Fibroblast of skin of back (primary cell): Measurements from ENCODE around the gene CST4. TPM values are rescaled to one million over a fixed set of nuclear protein-coding genes. Genes with fewer than 3 reads are reported as not detected.
"Not testable (repeated sequence)": the region's sequence is repeated elsewhere in the genome, so short reads cannot be mapped to it uniquely, and the experiment has no call there.

Experiments used
- DNase-seq: peaks from one replicate; pipeline ENCODE4 v3.0.0-alpha.2; 2013
- polyA plus RNA-seq, 2 experiments: library from polyadenylated mRNA; unstranded; fragments of 120-200 nt; gene quantifications; one replicate each; pipeline ENCODE4 v1.2.1, GENCODE V29; 2013; ENCODE audit not compliant: insufficient read length in 2 of 2

CST4 gene, protein sequence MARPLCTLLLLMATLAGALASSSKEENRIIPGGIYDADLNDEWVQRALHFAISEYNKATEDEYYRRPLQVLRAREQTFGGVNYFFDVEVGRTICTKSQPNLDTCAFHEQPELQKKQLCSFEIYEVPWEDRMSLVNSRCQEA
- polyA plus RNA-seq (2013, experiment 1 of 2; ENCODE audit: insufficient read length): not detected
- not detected for polyA plus RNA-seq (2013, experiment 2 of 2; ENCODE audit: insufficient read length)

GRCh38 chr20:23688684-23689398 lies at the start of gene CST4:
Gene CST4, minus strand, starts transcription at chr20:23689038. Its CDS starts 69 bp downstream, at chr20:23688969.
- not testable (repeated sequence) for DNase-seq

DNA sequence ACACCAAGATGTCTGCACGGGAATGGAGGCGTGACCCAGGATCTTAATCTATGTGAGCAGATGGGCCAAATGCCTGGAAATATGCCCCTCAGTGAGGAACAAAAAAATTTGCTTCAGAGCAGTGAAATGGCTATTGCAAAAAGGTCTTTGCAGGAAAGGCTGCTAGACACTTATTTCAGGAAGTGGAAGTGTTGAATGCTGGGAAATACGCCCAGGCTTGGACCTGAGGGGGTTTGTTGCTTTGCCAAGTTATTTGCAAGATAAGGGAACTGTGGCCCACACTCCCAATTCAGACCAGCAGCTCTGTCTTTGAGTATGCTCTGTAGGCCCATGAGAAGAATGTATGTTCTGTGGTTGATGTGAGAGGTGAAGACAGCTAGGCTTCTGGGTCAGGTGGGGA lies 46.6 kb upstream of the CST4 start:
- not testable (repeated sequence) for DNase-seq

GRCh38 chr20:23734949-23735348 lies 46.1 kb upstream of the CST4 start:
- not testable (repeated sequence) for DNase-seq

GRCh38 chr20:23734440-23734839 lies 45.6 kb upstream of the CST4 start:
- DNase-seq: not testable (repeated sequence)

DNA sequence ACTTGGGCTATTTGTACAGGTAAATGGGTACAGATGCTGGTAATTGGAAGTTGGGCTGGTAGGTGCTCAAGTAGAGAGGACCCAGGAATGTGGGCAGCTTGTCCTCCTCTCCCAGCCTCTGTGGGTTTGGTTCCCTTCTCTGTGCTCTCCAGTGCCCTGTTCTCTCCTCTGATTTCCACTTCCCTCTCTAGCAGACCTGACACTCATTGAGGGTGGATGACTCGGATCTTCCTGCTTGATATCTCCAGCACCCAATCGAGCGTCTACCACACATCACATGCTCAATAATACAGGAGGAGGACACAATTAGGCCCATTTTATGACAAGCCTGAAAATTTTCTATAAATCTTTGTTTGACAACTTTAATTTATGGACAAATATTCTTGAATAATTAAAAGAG lies 38.2 kb upstream of the CST4 start:
- no peak for DNase-seq

GRCh38 chr20:23725102-23725501 lies 36.3 kb upstream of the CST4 start:
- no peak for DNase-seq

DNA sequence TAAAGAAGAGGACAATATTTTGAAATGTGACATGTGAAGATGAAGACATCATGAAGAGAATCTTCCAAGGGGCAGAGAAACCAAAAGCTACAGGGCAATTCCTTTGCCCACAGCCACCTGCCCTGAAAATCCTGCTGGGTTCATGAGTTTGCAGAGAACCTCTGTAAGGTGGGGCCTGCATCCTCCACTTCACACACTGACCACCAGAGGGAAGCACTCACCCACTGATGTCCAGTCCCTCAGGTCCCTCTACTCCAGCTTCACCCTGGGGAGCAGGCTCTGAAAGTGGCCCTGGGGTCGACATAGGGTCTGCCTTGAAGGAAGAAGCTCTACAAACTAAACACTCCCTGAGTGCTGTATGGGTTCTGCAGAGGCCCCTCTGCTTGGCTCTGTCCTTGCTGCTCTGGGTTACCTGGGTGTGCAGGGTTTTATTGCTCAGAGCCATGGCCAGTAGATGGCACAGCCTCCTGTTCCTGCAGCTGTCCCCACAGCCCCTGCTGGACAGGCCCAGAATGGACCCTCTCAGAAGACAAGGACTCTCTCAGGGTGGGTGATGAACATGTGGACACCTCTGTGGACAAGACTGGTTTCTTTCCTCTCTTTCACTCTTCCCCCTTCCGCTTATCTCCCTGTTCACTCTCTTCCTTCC lies 34.9 kb upstream of the CST4 start:
- peak; percentile 18 for DNase-seq

DNA sequence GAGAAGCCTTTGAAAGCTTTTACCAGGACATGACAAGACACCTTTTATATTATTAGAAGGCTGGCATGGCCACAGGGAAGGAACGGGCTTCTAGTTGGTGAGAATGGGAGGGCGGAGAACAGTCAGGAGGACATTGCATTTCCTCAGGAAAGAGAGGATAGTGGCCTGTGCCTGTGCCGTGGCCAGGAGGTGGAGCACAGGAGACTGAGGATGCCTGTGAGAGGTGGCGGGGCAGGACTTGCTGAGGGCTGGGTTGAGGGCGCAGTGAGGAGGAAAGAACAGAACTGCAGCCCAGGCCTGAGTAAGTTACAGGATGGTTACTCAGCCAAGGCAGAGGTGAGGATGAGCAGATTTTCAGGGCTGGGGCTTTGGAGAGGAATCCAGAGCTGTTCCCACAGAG lies 34.0 kb upstream of the CST4 start:
- DNase-seq: not testable (repeated sequence)

DNA sequence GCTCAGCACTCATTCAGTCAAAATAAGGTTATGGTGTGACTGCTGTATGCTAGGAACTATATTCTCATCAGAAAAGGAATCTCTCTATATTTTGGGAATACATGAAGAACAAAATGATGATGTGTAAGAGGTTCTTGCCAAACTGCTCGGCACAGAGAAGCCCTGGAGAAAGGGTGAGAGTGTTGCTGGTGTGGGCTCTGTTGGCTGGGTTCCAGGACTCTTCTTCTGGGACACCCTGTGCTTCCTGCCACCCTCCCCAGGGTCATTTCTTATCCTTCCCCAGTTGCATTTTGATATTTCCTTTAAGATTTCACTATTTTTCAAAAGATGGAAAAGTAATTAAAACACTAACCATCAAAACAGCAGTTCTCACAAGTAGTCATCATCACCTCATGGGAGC lies 33.1 kb upstream of the CST4 start:
- DNase-seq: no peak

DNA sequence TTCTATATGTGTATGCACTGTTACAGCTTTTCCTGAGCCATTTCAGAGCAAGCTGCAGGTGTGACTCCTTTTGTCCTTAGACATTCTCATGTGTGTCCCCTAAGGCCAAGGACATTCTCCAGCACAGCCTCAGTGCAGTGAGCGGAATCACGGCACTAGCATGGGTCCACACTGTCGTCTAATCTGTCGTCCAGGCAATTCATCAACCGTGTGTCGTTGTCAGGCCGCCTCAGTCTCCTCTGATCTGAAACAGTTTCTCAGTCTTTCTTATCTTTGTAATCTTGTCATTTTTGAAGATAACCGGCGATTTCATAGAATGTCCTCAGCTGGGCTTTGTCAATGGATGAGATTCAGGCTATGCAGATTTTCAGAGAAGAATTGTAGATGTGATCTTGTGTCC lies 30.5 kb upstream of the CST4 start:
- not testable (repeated sequence) for DNase-seq

GRCh38 chr20:23711778-23712177 lies 22.9 kb upstream of the CST4 start:
- not testable (repeated sequence) for DNase-seq

DNA sequence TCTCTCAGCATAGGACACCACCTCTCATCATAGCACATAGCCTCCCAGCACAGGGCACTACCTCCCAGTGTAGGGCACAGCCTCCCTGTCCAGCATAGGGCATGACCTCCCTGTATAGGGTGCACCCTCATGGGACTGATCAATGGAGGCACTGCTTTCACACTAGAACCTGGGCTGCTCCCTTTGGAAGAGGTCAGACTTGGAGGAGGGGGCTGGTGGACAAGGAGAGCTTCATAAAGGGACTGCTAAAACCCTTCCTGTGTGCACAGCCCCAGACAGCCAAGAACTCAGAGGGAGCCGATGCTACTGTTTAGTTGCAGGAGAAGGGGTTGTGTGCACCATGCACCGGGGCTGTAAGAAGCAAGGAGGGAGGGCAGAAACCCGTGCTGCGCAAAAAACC lies 21.9 kb upstream of the CST4 start:
- DNase-seq: no peak

GRCh38 chr20:23705895-23706294 lies 17.1 kb upstream of the CST4 start:
- DNase-seq: no peak

DNA sequence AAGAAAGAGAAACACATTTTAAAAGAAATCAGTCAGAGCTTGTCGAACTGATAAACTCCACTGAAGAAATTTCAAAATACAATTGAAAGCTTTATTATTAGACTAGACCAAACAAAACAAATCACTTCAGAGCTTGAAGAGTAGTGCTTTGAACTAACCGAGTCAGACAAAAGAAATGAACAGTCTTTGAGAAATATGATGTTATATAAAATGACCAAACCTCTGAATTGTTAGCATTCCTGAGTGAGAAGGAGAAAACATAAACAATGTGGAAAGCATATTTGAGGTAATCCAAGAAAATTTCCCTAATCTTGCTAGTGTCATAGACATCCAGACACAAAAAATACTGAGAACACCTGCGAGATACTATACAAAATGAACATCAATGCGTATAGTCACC lies 13.2 kb upstream of the CST4 start:
- peak; percentile 2 for DNase-seq

GRCh38 chr20:23700931-23701330 lies 12.1 kb upstream of the CST4 start:
- no peak for DNase-seq

- no peak for DNase-seq
These were observed 9.1 kb upstream of the CST4 start for GRCh38 chr20:23697947-23698346.

- DNase-seq: not testable (repeated sequence)
These were observed 6.2 kb upstream of the CST4 start for GRCh38 chr20:23695068-23695395.

GRCh38 chr20:23694178-23695067 lies 5.6 kb upstream of the CST4 start:
- DNase-seq: not testable (repeated sequence)

DNA sequence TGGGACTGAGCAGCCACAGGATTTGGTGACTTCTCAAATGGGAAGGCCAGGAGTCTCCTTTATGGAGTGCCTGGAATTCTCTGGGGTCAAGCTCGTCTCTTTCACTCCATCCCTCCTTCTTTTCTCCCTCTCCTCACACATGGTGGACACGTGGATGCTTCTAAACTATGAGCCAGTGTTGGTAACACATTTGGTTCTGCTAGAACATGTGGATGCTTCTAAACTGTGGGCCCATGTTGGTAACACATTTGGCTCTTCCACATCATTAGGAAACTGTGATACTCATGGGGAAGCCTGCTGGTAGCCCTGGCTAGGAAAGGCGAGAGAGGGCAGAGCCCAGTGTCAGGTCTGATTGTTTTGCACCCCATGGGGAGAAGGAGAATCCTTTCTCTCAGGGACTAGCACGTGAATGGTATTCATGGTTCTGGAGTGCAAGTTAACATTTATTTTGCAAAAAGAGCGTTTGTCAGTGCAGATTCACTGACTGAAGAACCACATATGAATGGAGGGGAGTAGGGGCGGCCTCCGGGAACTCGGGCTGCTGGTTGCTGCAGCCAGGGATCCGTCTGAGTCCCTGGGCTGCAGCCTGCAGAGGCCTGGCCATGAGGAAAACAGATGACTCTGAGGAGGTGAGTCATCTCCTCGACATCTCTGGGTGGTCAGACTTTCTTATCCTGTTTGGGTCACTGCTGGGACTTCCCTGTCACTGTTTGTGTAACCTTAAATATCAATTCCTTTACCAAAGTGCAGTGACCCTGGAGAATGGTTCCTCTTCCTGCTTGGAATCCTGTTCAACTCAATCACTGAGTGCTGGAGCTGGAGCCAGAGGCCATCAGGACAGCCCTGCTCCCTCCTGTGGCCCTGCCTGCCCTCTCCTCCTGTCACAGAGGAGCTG lies 4.1 kb upstream of the CST4 start:
- peak; percentile 78 for DNase-seq

- no peak for DNase-seq
These were observed 2.8 kb upstream of the CST4 start for GRCh38 chr20:23691675-23692074.

- DNase-seq: no peak
These were observed 1.7 kb upstream of the CST4 start for GRCh38 chr20:23690581-23690980.

- DNase-seq: no peak
These were observed 507 bp upstream of the CST4 start for GRCh38 chr20:23689399-23689690.
